SU-DHL-6 (cell line): ENCODE data around the gene APRT.

Experiments
- H2AFZ ChIP-seq: fragments of 200-600 bp; sonication (generic); 2 replicates; pipeline ENCODE4 v1.6.1; 2014; ENCODE audit warnings: low read depth, mild to moderate bottlenecking, moderate library complexity, mixed read lengths, antibody characterized with exemption, low read length; ENCODE audit not compliant: severe bottlenecking
- H3F3A ChIP-seq: fragments of 200-600 bp; shearing (Covaris generic); 2 replicates; pipeline ENCODE4 v1.6.0; 2016; ENCODE audit warnings: antibody characterized with exemption, mild to moderate bottlenecking; ENCODE audit not compliant: insufficient read depth
- H3K27ac ChIP-seq: fragments of 200-600 bp; sonication (generic); 2 replicates; pipeline ENCODE4 v1.5.1; 2016; ENCODE audit warnings: low read depth, mild to moderate bottlenecking, low read length, moderate library complexity, mixed read lengths
- H3K27me3 ChIP-seq: fragments of 200-600 bp; sonication (generic), shearing (Covaris generic); 2 replicates; pipeline ENCODE4 v1.6.0; 2014; ENCODE audit warnings: mild to moderate bottlenecking, low read length
- H3K36me3 ChIP-seq: fragments of 200-600 bp; sonication (generic); 2 replicates; pipeline ENCODE4 v1.6.1; 2014; ENCODE audit warnings: mild to moderate bottlenecking, low read length, mixed read lengths
- H3K4me2 ChIP-seq: fragments of 300-600, 200-600 bp; shearing (Covaris generic), sonication (generic); 2 replicates; pipeline ENCODE4 v1.6.0; 2014; ENCODE audit warnings: low read length, low read depth, mild to moderate bottlenecking; ENCODE audit not compliant: poor library complexity, severe bottlenecking
- H3K4me3 ChIP-seq: fragments of 200-600 bp; sonication (generic); 2 replicates; pipeline ENCODE4 v1.5.1; 2014; ENCODE audit warnings: antibody characterized with exemption, low read length, mild to moderate bottlenecking, mixed read lengths; ENCODE audit not compliant: insufficient read depth, poor library complexity, severe bottlenecking
- H3K79me2 ChIP-seq: fragments of 200-600 bp; sonication (generic); 2 replicates; pipeline ENCODE4 v1.6.1; 2014; ENCODE audit warnings: mild to moderate bottlenecking, low read length, moderate library complexity; ENCODE audit not compliant: insufficient read depth
- H3K9ac ChIP-seq: fragments of 200-600 bp; sonication (generic); 2 replicates; pipeline ENCODE4 v1.7.0; 2014; ENCODE audit warnings: mild to moderate bottlenecking, low read length
- H3K9me2 ChIP-seq: fragments of 200-600 bp; sonication (generic); replicated peaks from 2 replicates; pipeline ENCODE4 v1.6.1; 2014; ENCODE audit warnings: low read length; ENCODE audit not compliant: insufficient read depth
- H3K9me3 ChIP-seq: fragments of 200-600 bp; sonication (generic); 2 replicates; pipeline ENCODE4 v1.6.1; 2014; ENCODE audit warnings: low read length, mixed read lengths; ENCODE audit not compliant: insufficient read depth
- H4K20me1 ChIP-seq: fragments of 200-600 bp; sonication (generic); 2 replicates; pipeline ENCODE4 v1.6.1; 2014; ENCODE audit warnings: low read depth, mild to moderate bottlenecking, antibody characterized with exemption, low read length, moderate library complexity, mixed read lengths
- EZH2phosphoT487 ChIP-seq: fragments of 200-600 bp; sonication (generic), shearing (Covaris generic); conservative IDR thresholded peaks from 2 replicates; pipeline ENCODE4 v1.6.1; 2018; ENCODE audit warnings: mild to moderate bottlenecking, antibody characterized with exemption, low read length, moderate library complexity, mixed read lengths
- TF ChIP-seq, protein P1 (sequence below): fragments of 200-600 bp; sonication (generic); IDR thresholded peaks from one replicate; pipeline ENCODE4 v1.5.1; 2017; ENCODE audit warnings: antibody characterized with exemption, mild to moderate bottlenecking, low read length, moderate library complexity; ENCODE audit not compliant: insufficient read depth, poor library complexity, severe bottlenecking

Gene APRT

DNA sequence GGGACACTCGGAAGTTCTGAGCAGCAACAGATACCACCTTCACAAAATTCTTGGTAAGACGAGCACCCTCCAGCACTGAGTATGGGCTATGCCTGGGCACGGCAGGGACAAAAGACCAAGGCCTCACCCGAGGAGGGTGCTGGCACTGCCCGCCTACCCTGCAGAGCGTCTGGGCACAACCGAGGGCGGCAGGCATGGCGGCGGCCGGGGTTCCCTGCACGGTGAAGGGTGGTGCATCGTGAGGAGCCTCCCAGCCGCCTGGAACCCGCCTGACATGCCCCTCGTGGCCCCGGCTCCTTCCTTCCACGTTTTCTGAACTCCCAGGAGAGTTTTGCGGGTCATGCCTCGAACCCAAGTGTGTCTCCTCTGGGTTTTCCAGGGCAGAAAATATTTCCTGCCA lies 26.1 kb upstream of the APRT start:
- no peaks in the 10 kb centered on the region for H3F3A ChIP-seq
- H3K9me3 ChIP-seq = no peaks in the 10 kb centered on the region
- no peak overlapping the region for H3K4me2 ChIP-seq
- no peaks in the 10 kb centered on the region for H3K36me3 ChIP-seq
- no peak overlapping the region for H3K27ac ChIP-seq
- no peaks in the 10 kb centered on the region for H3K9me2 ChIP-seq
- no peak overlapping the region for H3K4me3 ChIP-seq
- TF ChIP-seq EZH2phosphoT487 = no peak
- TF ChIP-seq, protein P1, sequence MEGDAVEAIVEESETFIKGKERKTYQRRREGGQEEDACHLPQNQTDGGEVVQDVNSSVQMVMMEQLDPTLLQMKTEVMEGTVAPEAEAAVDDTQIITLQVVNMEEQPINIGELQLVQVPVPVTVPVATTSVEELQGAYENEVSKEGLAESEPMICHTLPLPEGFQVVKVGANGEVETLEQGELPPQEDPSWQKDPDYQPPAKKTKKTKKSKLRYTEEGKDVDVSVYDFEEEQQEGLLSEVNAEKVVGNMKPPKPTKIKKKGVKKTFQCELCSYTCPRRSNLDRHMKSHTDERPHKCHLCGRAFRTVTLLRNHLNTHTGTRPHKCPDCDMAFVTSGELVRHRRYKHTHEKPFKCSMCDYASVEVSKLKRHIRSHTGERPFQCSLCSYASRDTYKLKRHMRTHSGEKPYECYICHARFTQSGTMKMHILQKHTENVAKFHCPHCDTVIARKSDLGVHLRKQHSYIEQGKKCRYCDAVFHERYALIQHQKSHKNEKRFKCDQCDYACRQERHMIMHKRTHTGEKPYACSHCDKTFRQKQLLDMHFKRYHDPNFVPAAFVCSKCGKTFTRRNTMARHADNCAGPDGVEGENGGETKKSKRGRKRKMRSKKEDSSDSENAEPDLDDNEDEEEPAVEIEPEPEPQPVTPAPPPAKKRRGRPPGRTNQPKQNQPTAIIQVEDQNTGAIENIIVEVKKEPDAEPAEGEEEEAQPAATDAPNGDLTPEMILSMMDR = no peak
- H2AFZ ChIP-seq = no peak overlapping the region
- H3K27me3 ChIP-seq = no peaks in the 10 kb centered on the region
- H3K9ac ChIP-seq = no peak overlapping the region
- no peaks in the 10 kb centered on the region for H4K20me1 ChIP-seq
- H3K79me2 ChIP-seq = no peaks in the 10 kb centered on the region

DNA sequence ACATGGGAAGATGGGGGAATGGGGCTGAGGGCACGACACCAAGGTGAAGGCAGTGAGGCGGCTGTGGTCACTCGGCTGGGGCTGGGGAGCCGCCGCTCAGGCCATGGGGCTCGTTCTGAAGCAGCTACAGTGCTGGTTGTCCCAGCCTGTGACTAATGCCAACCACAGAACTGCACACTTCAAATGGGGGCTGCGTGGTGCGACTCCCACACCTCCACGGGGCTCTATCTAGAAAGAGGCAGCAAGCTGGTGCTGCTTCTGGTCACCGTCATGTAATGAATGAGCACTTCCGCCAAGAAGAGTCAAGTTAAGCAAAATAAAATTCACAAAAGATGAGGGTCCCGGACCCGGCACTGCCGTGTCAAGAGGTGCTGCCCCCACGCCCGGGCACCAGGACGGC lies 25.1 kb upstream of the APRT start:
- Histone ChIP-seq H3K27ac (no peak overlapping the region), H3K9me2 (no peaks in the 10 kb centered on the region), H3K4me3 (no peak overlapping the region), H3K4me2 (no peak overlapping the region), H3K36me3 (no peaks in the 10 kb centered on the region), H2AFZ (no peak overlapping the region), H4K20me1 (no peaks in the 10 kb centered on the region), H3K9me3 (no peaks in the 10 kb centered on the region), H3K27me3 (no peaks in the 10 kb centered on the region), H3F3A (no peaks in the 10 kb centered on the region), H3K79me2 (no peaks in the 10 kb centered on the region), H3K9ac (no peak overlapping the region)
- TF ChIP-seq, protein P1 = no peak
- no peak for TF ChIP-seq EZH2phosphoT487

GRCh38 chr16:88835818-88836217 lies 24.1 kb upstream of the APRT start:
- TF ChIP-seq EZH2phosphoT487 = no peak
- TF ChIP-seq, protein P1 = no peak
- Histone ChIP-seq H4K20me1 (no peaks in the 10 kb centered on the region), H3F3A (no peaks in the 10 kb centered on the region), H3K27ac (no peak overlapping the region), H3K36me3 (no peaks in the 10 kb centered on the region), H3K4me2 (no peak overlapping the region), H2AFZ (no peak overlapping the region), H3K27me3 (no peaks in the 10 kb centered on the region), H3K9me2 (no peaks in the 10 kb centered on the region), H3K4me3 (no peak overlapping the region), H3K9ac (no peak overlapping the region), H3K79me2 (no peaks in the 10 kb centered on the region), H3K9me3 (no peaks in the 10 kb centered on the region)
